Tibial nerve (tissue), 4 donors: ENCODE measurements around the gene PDK1. TPM values are rescaled to one million over a fixed set of nuclear protein-coding genes. Genes with fewer than 3 reads are reported as not detected.
"Not testable (repeated sequence)": the region's sequence is repeated elsewhere in the genome, so short reads cannot be mapped to it uniquely, and the experiment has no call there.

Source experiments
- DNase-seq, 2 donors: peaks; one replicate each; pipeline ENCODE4 v3.0.0-alpha.2; 2019; ENCODE audit warnings: low spot score in 2 of 2
- H3K27ac ChIP-seq, 4 donors: fragments of 200-600 bp; sonication (generic) in 3 of 4; one replicate each; pipeline ENCODE4 v1.5.1; 2017 to 2019; ENCODE audit warnings: mild to moderate bottlenecking in 1 of 4
- H3K27me3 ChIP-seq, 2 donors: fragments of 200-600 bp; sonication (generic) in 1 of 2; one replicate each; pipeline versions ENCODE4 v1.5.1 to v1.6.0; 2017 to 2019
- H3K36me3 ChIP-seq, 3 donors: fragments of 200-600 bp; sonication (generic); one replicate each; pipeline ENCODE4 v1.5.1; 2018 to 2019
- H3K4me1 ChIP-seq, 4 donors: fragments of 200-600 bp; sonication (generic) in 3 of 4; one replicate each; pipeline ENCODE4 v1.5.1; 2017 to 2019
- H3K4me3 ChIP-seq, 4 donors: fragments of 200-600 bp; sonication (generic) in 3 of 4; one replicate each; pipeline ENCODE4 v1.5.1; 2017 to 2019; ENCODE audit warnings: mild to moderate bottlenecking in 1 of 4, moderate library complexity in 1 of 4
- H3K9me3 ChIP-seq, 4 donors: fragments of 200-600 bp; sonication (generic) in 3 of 4; one replicate each; pipeline ENCODE4 v1.5.1; 2017 to 2019
- EP300 ChIP-seq, 2 donors: sonication (generic); formaldehyde crosslinking; IDR thresholded peaks; one replicate each; pipeline ENCODE4 v1.6.1; 2017; ENCODE audit warnings: antibody characterized with exemption in 2 of 2, mild to moderate bottlenecking in 1 of 2
- POLR2A ChIP-seq, 2 donors: fragments of 450-650 bp; IDR thresholded peaks; one replicate each; pipeline ENCODE4 v1.6.1; 2017; ENCODE audit warnings: antibody characterized with exemption in 2 of 2, mild to moderate bottlenecking in 2 of 2, moderate library complexity in 2 of 2
- WGBS, 2 donors: methylation state at CpG; one replicate each; pipeline ENCODE4 v1.1.5; 2018; 5-methylcytosine and 5-hydroxymethylcytosine counted together
- total RNA-seq, 4 donors: library from RNA; depleted of rRNA; stranded (reverse); fragments of >200 nt; gene quantifications; one replicate each; pipeline ENCODE4 v1.1.0, GENCODE V29; 2016
- TF ChIP-seq, protein P1 (sequence below), 5 experiments: fragments of 200-600 bp in 3 of 5; fragments of 450-650 bp in 2 of 5; sonication (generic) in 3 of 5; IDR thresholded peaks; one replicate each; pipeline ENCODE4 v1.5.1; 2016 to 2019; ENCODE audit warnings: antibody characterized with exemption in 5 of 5, mild to moderate bottlenecking in 3 of 5, moderate library complexity in 2 of 5

Gene PDK1
- total RNA-seq, 4 donors from 2014 or later: 10.4 to 25.6 (median 16.2) TPM

- Histone ChIP-seq H3K27me3 (no peaks in the 10 kb centered on the region), H3K9me3 (peaks cover 0 to 30% (median 0%) of the 10 kb centered on the region in 4 donors), H3K4me3 (no peak overlapping the region), H3K27ac (no peak overlapping the region), H3K36me3 (no peaks in the 10 kb centered on the region), H3K4me1 (no peaks in the 10 kb centered on the region)
- TF ChIP-seq, protein P1, sequence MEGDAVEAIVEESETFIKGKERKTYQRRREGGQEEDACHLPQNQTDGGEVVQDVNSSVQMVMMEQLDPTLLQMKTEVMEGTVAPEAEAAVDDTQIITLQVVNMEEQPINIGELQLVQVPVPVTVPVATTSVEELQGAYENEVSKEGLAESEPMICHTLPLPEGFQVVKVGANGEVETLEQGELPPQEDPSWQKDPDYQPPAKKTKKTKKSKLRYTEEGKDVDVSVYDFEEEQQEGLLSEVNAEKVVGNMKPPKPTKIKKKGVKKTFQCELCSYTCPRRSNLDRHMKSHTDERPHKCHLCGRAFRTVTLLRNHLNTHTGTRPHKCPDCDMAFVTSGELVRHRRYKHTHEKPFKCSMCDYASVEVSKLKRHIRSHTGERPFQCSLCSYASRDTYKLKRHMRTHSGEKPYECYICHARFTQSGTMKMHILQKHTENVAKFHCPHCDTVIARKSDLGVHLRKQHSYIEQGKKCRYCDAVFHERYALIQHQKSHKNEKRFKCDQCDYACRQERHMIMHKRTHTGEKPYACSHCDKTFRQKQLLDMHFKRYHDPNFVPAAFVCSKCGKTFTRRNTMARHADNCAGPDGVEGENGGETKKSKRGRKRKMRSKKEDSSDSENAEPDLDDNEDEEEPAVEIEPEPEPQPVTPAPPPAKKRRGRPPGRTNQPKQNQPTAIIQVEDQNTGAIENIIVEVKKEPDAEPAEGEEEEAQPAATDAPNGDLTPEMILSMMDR (IDR thresholded peaks at IDR 0.05): no peak
- TF ChIP-seq POLR2A (IDR thresholded peaks at IDR 0.05): no peak
- no peak for TF ChIP-seq EP300 (IDR thresholded peaks at IDR 0.05)
- no peak for DNase-seq
- WGBS, 2 donors: 92 to 94% methylated on average over 4 of the region's 4 CpGs
Observed at GRCh38 chr2:172525601-172526000, 30.3 kb upstream of the PDK1 start.

DNA sequence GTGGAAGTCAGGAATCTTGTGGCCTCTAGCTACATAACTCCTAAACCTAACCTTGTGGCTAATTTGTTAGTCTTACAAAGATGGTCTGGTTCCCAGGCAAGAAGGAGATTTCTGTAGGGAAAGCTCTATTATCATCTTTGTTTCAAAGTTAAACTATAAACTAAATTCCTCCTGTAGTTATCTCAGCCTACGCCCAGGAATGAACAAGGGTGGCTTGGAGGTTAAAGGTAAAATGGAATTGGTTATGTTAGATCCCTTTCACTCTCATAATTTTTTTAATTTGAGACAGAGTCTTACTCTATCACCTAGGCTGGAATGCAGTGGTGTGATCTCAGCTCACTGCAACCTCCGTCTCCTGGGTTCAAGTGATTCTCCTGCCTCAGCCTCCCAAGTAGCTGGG lies 24.6 kb upstream of the PDK1 start:
- no peaks in the 10 kb centered on the region for H3K4me1 ChIP-seq

GRCh38 chr2:172532461-172532860 lies 23.4 kb upstream of the PDK1 start:
- not testable (repeated sequence) for H3K27ac ChIP-seq, H3K36me3 ChIP-seq, DNase-seq, H3K4me3 ChIP-seq, H3K4me1 ChIP-seq, H3K27me3 ChIP-seq
- WGBS, 2 donors: 93 to 100% methylated on average over 2 of the region's 2 CpGs
- peaks cover 0 to 15% (median 0%) of the 10 kb centered on the region in 4 donors for H3K9me3 ChIP-seq

More for the DNA sequence above, 24.6 kb upstream of the PDK1 start:
- Histone ChIP-seq H3K4me3 (no peak overlapping the region), H3K36me3 (no peaks in the 10 kb centered on the region), H3K9me3 (peaks cover 0 to 24% (median 0%) of the 10 kb centered on the region in 4 donors), H3K27ac (no peak overlapping the region), H3K27me3 (no peaks in the 10 kb centered on the region)
- no peak for DNase-seq
- TF ChIP-seq, protein P1 (IDR thresholded peaks at IDR 0.05): no peak
- no peak for TF ChIP-seq EP300 (IDR thresholded peaks at IDR 0.05)
- no peak for TF ChIP-seq POLR2A (IDR thresholded peaks at IDR 0.05)
- WGBS, 2 donors: 90 to 91% methylated on average over 2 of the region's 2 CpGs

DNA sequence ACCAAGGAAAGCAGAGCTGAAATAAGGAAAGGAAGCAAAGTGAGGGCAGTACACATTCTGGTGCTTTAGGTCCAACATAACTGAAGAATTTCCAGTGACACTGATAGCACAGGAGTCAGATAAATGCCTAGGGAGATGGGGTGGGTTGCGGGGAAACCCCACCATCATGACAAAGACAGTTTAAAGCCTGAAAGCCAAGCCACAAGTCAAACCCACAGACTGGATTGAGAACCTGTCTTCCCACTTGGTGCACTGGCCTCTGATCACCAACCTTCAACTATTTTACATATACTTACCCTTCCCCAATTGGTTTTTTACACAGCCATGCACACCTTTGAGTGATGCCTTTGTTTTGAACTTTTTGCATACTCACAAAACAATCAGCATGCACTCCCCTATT lies 22.2 kb upstream of the PDK1 start:
- DNase-seq: no peak
- Histone ChIP-seq H3K27me3 (no peaks in the 10 kb centered on the region), H3K36me3 (no peaks in the 10 kb centered on the region), H3K4me1 (no peaks in the 10 kb centered on the region), H3K27ac (no peak overlapping the region), H3K4me3 (no peak overlapping the region), H3K9me3 (peaks cover 0 to 15% (median 0%) of the 10 kb centered on the region in 4 donors)
- TF ChIP-seq, protein P1 (IDR thresholded peaks at IDR 0.05): no peak
- TF ChIP-seq POLR2A (IDR thresholded peaks at IDR 0.05): no peak
- no peak for TF ChIP-seq EP300 (IDR thresholded peaks at IDR 0.05)
- WGBS, 2 donors: 100% methylated on average over 1 of the region's 1 CpG

DNA sequence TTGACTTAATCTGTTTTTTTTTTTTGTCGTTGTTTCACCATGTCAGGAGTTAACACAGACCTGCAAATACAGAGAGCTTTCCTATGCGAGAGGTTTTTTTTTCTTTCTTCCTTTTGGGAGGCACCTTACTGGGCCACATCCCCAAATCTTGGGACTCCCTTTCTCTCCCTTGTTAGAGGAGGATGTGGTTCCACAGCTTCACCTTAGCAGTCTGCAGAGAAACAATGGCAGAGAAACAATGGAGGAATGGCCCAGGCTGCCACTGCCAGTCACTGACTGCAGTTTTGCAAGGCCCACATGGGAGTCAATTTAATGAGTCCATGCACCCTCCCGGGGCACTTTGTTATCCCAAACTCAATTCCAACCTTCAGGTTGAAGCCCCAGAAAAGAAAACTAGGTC lies 20.8 kb upstream of the PDK1 start:
- Histone ChIP-seq H3K27ac (no peak overlapping the region), H3K4me3 (no peak overlapping the region), H3K36me3 (no peaks in the 10 kb centered on the region), H3K9me3 (peaks cover 0 to 22% (median 0%) of the 10 kb centered on the region in 4 donors), H3K4me1 (no peaks in the 10 kb centered on the region), H3K27me3 (no peaks in the 10 kb centered on the region)
- no peak for DNase-seq
- 89 to 94% methylated on average over 3 of the region's 3 CpGs for WGBS, 2 donors
- TF ChIP-seq POLR2A (IDR thresholded peaks at IDR 0.05) (no peak), EP300 (IDR thresholded peaks at IDR 0.05) (no peak)
- TF ChIP-seq, protein P1 (IDR thresholded peaks at IDR 0.05): no peak

DNA sequence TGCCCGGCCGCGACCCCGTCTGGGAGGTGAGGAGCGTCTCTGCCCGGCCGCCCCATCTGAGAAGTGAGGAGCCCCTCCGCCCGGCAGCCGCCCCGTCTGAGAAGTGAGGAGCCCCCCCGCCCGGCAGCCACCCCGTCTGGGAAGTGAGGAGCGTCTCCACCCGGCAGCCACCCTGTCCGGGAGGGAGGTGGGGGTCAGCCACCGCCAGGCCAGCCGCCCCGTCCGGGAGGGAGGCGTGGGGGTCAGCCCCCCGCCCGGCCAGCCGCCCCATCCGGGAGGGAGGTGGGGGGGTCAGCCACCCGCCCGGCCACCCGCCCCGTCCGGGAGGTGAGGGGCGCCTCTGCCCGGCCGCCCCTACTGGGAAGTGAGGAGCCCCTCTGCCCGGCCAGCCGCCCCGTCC lies 18.0 kb upstream of the PDK1 start:
- not testable (repeated sequence) for DNase-seq, H3K4me3 ChIP-seq, H3K27me3 ChIP-seq, H3K27ac ChIP-seq, H3K4me1 ChIP-seq, H3K36me3 ChIP-seq
- H3K9me3 ChIP-seq: peaks cover 0 to 22% (median 0%) of the 10 kb centered on the region in 4 donors
- WGBS, 2 donors: 90 to 96% methylated on average over 5 to 6 of the region's 37 CpGs
